RCC 7860 (cell line): Measurements from ENCODE around the gene PSME4.

Experiments used
- DNase-seq: peaks from one replicate; pipeline ENCODE4 v3.0.0-alpha.2; 2015; ENCODE audit warnings: low spot score
- FAIRE-seq: peaks from 2 replicates; lab custom pipeline; 2012; peaks lifted over from hg19 to GRCh38; lab: Jason Lieb, UNC

The PSME4 gene, protein sequence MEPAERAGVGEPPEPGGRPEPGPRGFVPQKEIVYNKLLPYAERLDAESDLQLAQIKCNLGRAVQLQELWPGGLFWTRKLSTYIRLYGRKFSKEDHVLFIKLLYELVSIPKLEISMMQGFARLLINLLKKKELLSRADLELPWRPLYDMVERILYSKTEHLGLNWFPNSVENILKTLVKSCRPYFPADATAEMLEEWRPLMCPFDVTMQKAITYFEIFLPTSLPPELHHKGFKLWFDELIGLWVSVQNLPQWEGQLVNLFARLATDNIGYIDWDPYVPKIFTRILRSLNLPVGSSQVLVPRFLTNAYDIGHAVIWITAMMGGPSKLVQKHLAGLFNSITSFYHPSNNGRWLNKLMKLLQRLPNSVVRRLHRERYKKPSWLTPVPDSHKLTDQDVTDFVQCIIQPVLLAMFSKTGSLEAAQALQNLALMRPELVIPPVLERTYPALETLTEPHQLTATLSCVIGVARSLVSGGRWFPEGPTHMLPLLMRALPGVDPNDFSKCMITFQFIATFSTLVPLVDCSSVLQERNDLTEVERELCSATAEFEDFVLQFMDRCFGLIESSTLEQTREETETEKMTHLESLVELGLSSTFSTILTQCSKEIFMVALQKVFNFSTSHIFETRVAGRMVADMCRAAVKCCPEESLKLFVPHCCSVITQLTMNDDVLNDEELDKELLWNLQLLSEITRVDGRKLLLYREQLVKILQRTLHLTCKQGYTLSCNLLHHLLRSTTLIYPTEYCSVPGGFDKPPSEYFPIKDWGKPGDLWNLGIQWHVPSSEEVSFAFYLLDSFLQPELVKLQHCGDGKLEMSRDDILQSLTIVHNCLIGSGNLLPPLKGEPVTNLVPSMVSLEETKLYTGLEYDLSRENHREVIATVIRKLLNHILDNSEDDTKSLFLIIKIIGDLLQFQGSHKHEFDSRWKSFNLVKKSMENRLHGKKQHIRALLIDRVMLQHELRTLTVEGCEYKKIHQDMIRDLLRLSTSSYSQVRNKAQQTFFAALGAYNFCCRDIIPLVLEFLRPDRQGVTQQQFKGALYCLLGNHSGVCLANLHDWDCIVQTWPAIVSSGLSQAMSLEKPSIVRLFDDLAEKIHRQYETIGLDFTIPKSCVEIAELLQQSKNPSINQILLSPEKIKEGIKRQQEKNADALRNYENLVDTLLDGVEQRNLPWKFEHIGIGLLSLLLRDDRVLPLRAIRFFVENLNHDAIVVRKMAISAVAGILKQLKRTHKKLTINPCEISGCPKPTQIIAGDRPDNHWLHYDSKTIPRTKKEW (N-terminal part only)

DNA sequence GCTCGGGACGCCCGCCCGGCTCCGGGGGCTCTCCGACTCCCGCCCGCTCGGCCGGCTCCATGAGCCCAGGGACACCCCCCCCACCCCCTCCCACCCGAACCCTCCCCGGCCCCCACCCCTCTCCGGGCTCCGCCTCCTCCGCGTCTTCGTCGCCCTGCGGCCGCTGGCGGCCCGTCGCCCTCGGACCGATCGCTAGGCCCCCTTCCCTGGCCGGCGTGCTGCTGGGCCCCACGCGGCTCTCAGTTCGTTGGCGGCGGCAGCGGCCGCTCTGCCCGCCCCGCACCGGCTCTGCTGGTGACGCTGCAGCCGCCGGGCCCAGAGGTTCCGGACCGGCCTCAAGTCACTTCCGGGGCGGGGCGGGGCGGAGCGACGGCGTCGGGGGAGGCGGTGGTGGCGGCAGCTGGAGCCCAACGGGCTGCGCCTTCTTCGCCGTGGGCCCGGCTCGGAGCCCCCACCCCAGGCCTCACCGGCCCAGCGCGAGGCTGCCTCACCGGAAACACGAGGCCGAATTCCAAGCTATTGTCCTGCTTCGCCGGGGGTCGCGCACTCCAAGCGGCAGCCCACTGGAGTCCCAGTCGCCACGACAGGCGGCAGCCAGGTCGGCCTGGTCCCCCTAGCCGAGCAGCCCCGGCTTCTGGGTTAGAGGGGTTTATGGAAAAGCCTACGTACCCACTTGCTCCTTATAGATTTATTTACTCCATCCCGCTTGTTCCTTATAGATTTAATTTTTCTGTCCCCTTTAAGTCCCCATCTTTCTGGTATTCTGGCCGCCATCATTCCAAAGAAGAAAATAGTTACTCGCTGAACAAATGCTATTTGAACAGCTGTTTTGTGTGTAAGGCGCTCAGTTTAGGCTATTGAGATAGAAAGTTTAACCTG lies at the start of gene PSME4:
PSME4 (minus strand) TSS at position 270 of the 879 bp plus-strand sequence; CDS start at position 61, 209 bp downstream.
- DNase-seq (peak; percentile 63), FAIRE-seq (no peak)

GRCh38 chr2:54015798-54016699 lies 45.3 kb upstream of the PSME4 start:
- DNase-seq = no peak
- no peak for FAIRE-seq

GRCh38 chr2:54013996-54014395 lies 43.2 kb upstream of the PSME4 start:
- FAIRE-seq = no peak

GRCh38 chr2:54012538-54013141 lies 41.8 kb upstream of the PSME4 start:
- FAIRE-seq = no peak

More at GRCh38 chr2:54013996-54014395, 43.2 kb upstream of the PSME4 start:
- no peak for DNase-seq

GRCh38 chr2:54009549-54009948 lies 38.8 kb upstream of the PSME4 start:
- no peak for DNase-seq
- no peak for FAIRE-seq

More at GRCh38 chr2:54012538-54013141, 41.8 kb upstream of the PSME4 start:
- no peak for DNase-seq

DNA sequence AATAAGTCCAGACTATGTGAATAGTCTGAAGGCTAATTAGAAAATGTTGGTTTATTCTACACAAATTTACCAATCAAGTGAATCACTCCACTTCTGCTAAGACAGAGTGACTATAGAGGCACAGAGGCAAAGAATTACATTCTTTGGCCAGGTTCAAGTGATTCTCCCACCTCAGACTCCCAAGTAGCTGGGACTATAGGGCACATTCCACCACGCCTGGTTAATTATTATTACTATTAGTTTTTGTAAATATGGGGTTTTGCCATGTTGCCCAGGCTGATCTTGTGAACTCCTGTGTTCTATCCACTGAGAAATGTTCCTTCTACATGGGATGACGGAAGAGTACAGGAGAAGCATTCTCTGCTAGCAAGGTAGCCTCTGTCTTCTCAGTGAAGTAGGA lies 37.6 kb upstream of the PSME4 start:
- DNase-seq (no peak), FAIRE-seq (no peak)

GRCh38 chr2:54000524-54000923 lies 29.7 kb upstream of the PSME4 start:
- DNase-seq (no peak), FAIRE-seq (no peak)

DNA sequence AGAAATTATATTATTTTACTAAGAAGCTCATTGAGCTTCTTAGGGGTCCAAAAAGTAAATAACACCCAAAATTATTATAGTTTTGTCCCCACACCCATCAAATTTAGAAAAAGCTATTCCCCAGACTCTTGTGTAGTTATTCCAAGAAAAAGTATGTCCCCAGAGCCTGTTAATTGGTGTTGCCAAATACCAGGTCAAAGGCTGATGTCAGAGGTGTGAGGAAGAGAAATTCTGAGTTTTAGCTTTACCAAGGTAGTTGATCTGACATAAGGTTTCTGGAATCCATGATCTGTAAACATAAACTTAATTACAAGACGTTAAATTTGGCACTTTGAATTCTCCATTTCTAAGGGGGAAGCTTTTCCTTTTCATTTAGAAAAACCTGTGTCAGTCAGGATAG lies 29.3 kb upstream of the PSME4 start:
- DNase-seq = no peak
- no peak for FAIRE-seq

GRCh38 chr2:53998834-53999233 lies 28.0 kb upstream of the PSME4 start:
- DNase-seq (no peak), FAIRE-seq (no peak)

DNA sequence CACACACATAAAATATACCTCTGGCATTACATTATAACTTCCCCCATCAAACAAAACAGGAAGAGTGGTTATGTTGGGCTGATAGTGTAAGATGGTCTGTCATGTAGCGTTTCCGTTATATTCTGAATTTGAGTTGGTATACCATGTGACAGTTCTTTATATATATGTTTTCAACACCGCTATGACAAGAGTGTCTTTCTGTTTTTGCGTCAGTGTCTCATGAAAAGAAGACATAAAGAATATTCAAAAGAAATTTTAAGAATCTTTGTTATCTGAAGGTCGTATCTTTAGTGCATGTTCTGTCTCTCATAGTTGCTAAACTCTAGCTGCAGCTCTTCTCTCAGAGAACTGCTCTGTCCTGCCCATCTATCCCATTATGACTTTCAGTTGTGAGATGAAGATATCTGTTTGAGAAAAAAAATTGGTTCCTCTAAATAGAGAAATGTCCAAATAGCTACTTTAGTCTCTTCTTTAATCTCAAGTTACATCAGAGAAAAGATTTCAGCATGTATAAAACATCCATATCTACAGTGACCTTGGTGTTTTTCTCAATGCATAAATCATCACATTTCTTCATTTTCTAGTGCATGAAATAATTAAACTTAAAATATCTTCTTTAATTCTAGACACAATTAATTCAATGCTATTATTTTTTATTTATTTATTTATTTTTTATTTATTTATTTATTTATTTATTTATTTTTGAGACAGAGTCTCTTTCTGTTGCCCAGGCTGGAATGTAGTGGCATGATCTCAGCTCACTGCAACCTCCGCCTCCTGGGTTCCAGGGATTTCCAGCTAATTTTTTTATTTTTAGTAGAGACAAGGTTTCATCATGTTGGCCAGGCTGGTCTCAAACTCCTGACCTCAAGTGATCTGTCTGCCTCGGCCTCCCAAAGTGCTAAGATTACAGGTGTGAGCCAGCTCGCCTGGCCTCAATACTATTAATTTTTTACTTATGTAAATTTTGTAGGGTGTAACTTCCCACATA lies 24.3 kb upstream of the PSME4 start:
- FAIRE-seq (no peak), DNase-seq (no peak)

- FAIRE-seq (no peak), DNase-seq (no peak)
These were observed 21.2 kb upstream of the PSME4 start for GRCh38 chr2:53991948-53992347.

GRCh38 chr2:53989210-53989862 lies 18.5 kb upstream of the PSME4 start:
- FAIRE-seq (no peak), DNase-seq (no peak)

DNA sequence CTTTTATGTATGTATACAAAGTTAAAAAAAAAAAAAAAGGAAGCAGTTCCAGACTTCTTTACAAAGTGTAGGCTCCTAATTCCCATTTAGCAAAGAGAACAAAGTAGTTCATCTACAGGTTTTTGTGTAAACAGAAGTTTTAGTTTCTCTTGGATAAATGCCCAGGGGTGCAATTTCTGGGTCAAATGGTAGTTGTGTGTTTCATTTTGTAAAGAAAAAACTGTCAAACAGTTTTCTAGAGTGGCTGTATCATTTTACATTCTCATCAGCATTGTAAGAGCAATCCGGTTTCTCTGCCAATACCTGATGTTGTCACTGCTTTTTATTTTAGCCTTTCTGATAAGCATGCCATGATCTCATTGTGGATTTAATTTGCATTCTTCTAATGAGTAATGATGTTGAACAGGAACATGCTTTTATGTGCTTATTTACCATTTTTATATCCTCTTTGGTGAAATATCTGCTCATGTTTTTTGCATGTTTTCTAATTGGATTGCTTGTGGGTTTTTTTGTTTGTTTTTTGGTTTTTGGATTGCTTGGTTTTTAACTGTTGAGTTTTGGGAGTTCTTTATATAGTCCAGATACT lies 16.6 kb upstream of the PSME4 start:
- FAIRE-seq = no peak
- no peak for DNase-seq

DNA sequence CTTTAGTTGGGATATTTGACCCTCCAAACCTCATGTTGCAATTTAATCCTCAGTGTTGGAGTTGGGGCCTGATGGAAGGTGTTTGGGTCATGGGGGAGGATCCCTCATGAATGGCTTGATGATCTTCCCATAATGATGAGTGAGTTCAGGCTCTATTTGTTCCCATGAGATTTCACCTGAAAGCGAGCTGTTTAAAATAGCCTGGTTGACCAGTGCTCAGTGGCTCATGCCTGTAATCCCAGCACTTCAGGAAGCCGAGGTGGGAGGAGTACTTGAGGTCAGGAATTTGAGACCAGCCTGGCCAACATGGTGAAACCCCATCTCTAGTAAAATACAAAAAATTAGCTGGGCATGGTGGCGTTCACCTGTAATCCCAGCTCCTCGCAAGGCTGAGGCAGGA lies 14.9 kb upstream of the PSME4 start:
- FAIRE-seq = no peak
- no peak for DNase-seq

DNA sequence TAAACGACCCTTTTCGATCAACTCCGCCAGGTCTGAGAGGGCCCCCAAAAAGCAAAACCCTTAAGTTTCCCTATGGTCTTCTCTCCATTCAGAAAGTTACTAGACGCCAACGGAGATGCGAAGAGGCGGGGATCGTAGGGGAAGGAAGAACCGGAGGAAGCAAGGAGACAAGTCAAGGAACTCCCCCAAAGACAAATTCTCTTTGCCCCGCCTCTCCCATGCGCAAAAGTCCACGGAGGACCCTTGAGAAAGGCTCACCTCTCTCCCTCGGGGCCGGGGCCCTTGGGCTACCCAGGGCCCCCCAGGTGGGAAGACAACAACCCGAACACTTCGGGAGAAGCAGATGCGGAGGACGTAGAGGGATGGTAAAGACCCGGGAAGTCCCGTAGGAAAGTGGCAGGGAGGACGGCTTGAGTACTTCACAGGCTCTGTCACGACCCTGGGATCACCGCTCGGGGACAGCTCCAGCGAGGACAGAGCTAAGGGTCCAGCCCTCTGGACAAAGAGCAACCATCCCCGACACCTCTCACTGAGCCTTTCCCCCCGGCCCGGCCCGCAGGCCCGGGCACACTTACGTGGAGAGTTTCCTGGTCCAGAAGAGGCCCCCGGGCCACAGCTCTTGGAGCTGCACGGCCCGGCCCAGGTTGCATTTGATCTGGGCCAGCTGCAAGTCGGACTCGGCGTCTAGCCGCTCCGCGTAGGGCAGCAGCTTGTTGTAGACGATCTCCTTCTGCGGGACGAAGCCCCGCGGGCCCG lies 647 bp downstream of the PSME4 start:
- DNase-seq (peak; percentile 14), FAIRE-seq (no peak)
